COLO668 (cell line): ENCODE results near the gene C4orf50.
"Not testable (repeated sequence)": the region's sequence is repeated elsewhere in the genome, so short reads cannot be mapped to it uniquely, and the experiment has no call there.

ENCODE experiments used
- DNase-seq: peaks from one replicate; lab custom pipeline; 2025; ENCODE audit not compliant: unreplicated experiment; lab: John Stamatoyannopoulos, UW

The C4orf50 gene

GRCh38 chr4:6019316-6020263, 1.4 kb upstream of the C4orf50 start:
- peak; percentile 27 for DNase-seq

GRCh38 chr4:6017800-6018199, 431 bp downstream of the C4orf50 start:
- DNase-seq: no peak

- peak; percentile 68 for DNase-seq
Observed at GRCh38 chr4:6017030-6017429, 1.2 kb downstream of the C4orf50 start.

DNA sequence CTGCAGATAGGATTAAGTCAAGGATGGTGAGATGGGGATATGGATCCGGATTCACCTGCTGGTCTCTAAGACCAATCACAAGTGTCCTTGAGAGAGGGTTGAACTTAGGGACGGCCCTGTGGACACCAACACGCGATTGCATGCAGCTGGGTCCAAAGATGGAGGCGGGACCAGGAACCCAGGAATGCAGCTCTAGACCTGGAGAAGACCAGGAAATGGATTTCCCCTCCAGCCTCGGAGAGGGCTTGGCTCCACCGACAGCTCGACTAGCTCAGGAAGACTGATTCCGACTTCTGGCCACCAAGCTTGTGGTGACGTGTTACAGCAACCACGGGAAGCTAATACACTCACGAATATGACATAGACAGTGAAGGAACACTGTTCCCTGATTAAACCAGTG, 4.7 kb downstream of the C4orf50 start:
- no peak for DNase-seq

GRCh38 chr4:6012200-6012599, 6.0 kb downstream of the C4orf50 start:
- DNase-seq: no peak

DNA sequence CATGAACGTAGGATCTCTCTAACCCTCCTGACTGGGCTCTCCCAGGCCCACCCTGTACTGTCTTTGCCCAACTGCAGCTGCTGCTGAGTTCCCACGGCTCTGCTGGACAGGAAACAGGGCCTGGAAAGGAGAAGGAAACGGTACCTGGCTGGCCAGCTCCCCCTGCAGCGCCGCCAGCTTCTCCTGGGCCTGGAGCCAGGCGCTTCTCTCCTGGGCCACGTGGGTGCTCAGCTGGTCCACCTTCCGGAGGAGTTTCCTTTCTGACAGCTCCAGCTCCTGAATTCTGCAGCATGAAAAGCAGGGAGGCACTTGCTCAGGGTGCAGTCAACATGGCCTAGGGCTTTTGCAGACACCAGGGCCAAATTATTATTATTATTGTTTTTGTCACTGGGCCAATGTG, 6.5 kb downstream of the C4orf50 start:
- peak; percentile 83 for DNase-seq

- DNase-seq: no peak
Observed at GRCh38 chr4:6011271-6011671, 7.0 kb downstream of the C4orf50 start.

- no peak for DNase-seq
Observed at GRCh38 chr4:6010789-6011188, 7.4 kb downstream of the C4orf50 start.

DNA sequence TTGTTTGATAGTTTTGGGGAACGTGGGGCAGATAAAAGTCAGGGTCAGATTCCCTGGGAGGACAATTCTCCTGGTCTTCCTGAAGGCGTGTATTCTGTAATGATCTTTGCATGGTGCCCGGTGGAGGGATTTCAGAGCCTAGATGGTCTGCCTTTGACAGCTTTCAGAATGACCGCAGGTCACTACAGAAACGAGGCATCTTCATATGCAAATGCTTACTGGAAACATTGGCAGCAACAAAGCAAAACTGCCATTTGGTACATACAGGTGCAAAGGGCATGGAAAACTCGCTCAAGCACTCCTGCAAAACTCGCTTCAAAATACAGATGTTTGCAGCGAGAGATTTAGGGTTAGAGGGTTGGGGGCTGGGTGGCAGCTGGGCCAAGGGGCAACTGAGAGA, 8.8 kb downstream of the C4orf50 start:
- DNase-seq: peak; percentile 63

GRCh38 chr4:6008766-6009385, 9.4 kb downstream of the C4orf50 start:
- peak; percentile 89 for DNase-seq

- peak; percentile 92 for DNase-seq
Observed at GRCh38 chr4:6008092-6008551, 10.1 kb downstream of the C4orf50 start.

DNA sequence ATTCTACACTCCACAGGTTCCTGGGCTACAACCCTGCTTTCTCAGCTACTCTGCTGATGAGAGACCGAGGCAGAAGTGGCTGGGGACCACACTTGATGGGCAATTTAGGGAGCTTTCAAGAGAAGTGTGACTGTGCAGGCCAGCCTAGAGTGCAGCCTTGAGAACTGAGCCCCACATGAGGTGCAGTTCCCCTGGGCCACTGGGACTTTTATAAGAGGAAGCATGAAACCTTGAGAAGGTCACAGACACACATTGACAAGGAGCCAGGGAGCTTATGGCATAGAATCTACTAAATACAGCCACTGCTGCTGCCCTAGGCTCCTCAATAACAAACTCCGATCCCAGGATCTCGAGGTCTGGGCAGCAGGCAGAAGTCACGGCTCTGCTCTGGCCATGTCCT, 13.1 kb downstream of the C4orf50 start:
- no peak for DNase-seq

- not testable (repeated sequence) for DNase-seq
Observed at GRCh38 chr4:6003485-6003884, 14.7 kb downstream of the C4orf50 start.

DNA sequence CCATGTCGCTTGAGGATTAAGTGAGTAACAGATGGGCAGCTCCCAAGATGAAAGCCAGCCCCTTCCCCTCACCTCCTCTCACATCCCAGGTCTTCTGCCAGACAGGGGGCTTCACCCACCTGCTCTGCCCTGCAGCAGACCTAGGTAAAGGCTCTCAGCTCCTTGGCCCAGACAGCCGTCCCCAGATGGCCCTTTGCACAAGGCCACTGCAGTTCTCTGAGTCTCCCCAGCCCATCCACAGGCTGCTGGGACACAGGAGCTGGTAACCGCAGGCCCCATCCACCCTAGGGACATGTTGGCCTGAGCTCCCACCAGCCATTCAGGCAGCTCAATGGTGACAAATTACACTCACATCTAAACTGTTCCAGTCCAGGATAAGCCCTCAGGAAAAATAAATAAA, 15.3 kb downstream of the C4orf50 start:
- no peak for DNase-seq

DNA sequence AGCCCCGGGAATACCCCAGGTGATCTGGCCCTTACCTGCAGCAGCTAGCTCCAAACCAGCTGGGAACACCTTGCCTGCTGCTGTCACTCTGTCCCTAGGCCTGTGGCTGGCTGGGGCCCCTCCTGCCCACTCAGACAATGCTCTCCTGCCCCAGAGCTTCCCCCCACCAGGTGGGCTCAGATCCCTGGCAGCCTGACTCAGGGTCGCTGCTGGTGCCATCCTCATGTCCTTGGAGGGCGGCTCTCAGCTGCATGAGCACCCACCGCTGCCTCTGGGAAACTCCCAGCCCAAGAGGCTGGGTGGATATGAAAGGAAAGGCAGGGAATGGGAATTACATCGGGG, 15.8 kb downstream of the C4orf50 start:
- no peak for DNase-seq

GRCh38 chr4:6001680-6002491, 16.3 kb downstream of the C4orf50 start:
- no peak for DNase-seq

DNA sequence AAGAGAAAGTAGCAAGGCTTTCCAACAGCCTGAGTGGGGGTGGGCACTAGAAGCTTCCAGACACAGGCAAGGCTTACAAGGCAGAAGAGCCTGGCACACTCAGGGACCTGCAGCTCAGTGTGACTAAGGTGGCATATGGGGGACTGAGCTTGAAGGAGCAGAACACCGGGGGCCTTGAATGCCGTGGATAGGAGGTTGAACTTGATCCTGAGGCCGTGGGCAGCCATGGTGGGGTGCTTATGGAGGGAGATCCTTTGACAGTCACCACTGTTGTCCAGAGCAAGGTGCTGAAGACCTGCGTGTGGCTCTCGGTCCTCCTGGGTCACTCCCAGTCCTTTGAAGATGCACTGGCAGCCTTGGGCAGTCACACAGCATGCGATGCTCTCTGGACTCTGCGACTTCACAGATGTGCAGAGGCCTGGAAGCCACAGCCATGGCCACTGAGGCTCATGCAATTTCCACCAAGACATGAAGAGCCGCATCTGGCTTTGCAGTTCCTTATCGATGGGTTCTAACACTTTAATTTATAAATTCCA, 18.3 kb downstream of the C4orf50 start:
- no peak for DNase-seq

GRCh38 chr4:5999356-5999755, 18.9 kb downstream of the C4orf50 start:
- DNase-seq: no peak

- peak; percentile 82 for DNase-seq
Observed at GRCh38 chr4:5998333-5998936, 19.8 kb downstream of the C4orf50 start.

DNA sequence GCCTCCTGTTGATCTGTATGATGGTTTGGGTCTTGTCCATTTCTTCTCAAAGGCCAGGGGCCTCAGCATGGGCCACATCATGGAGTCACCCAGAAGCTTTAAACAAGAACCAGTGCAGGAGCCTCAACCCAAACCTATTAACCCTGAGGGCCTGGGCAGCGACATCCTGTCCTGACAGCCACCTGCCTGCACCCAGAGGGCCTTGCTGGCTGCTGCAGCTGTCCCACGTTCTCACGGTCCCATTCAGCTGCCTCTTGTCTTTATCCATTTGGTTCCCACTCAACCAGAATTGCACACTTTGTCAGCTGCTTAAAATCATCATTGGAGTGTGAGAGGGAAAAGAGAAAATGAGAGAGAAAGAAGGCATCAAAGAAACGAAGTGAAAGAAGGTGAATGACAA, 21.6 kb downstream of the C4orf50 start:
- DNase-seq: peak; percentile 67
